Mesenteric fat pad (tissue), 1 donor: ENCODE results near the gene ZBTB18. TPM values are rescaled to one million over a fixed set of nuclear protein-coding genes. Genes with fewer than 3 reads are reported as not detected.

Experiments used
- DNase-seq: peaks from one replicate; pipeline ENCODE4 v3.0.0-alpha.2; 2020; ENCODE audit warnings: low spot score
- total RNA-seq: library from RNA; stranded (reverse); fragmentation: NEBNext Ultra II Directional; extraction: Animal tissue kit (Norgen Biotek cat#: 25700); gene quantifications from one replicate; pipeline ENCODE4 v1.2.1, GENCODE V29; 2021
- donor health status: DM: yes; HTN: yes; CAD: no.

ZBTB18 gene
- total RNA-seq, 1 donor from 2014 or later: 11.9 TPM

GRCh38 chr1:244087021-244087560 lies 36.0 kb downstream of the ZBTB18 start:
- DNase-seq: no peak

- no peak for DNase-seq
These were observed 36.5 kb downstream of the ZBTB18 start for GRCh38 chr1:244087611-244088010.

GRCh38 chr1:244088161-244088560 lies 37.1 kb downstream of the ZBTB18 start:
- no peak for DNase-seq

GRCh38 chr1:244089561-244089960 lies 38.5 kb downstream of the ZBTB18 start:
- no peak for DNase-seq

GRCh38 chr1:244090645-244091044 lies 39.6 kb downstream of the ZBTB18 start:
- no peak for DNase-seq

- DNase-seq: no peak
These were observed 41.3 kb downstream of the ZBTB18 start for GRCh38 chr1:244092293-244092963.

- no peak for DNase-seq
These were observed 42.0 kb downstream of the ZBTB18 start for GRCh38 chr1:244092964-244093638.

GRCh38 chr1:244094880-244095528 lies 43.9 kb downstream of the ZBTB18 start:
- DNase-seq: no peak

- DNase-seq: no peak
These were observed 44.4 kb downstream of the ZBTB18 start for GRCh38 chr1:244095529-244095911.

- DNase-seq: no peak
These were observed 45.1 kb downstream of the ZBTB18 start for GRCh38 chr1:244096066-244096610.

GRCh38 chr1:244096691-244097090 lies 45.6 kb downstream of the ZBTB18 start:
- no peak for DNase-seq

GRCh38 chr1:244097523-244098405 lies 46.7 kb downstream of the ZBTB18 start:
- DNase-seq: no peak

- DNase-seq: no peak
These were observed 48.3 kb downstream of the ZBTB18 start for GRCh38 chr1:244099258-244099930.

GRCh38 chr1:244100276-244100675 lies 49.2 kb downstream of the ZBTB18 start:
- no peak for DNase-seq

GRCh38 chr1:244100704-244101453 lies 49.8 kb downstream of the ZBTB18 start:
- no peak for DNase-seq

- DNase-seq: no peak
These were observed 51.0 kb downstream of the ZBTB18 start for GRCh38 chr1:244102046-244102445.

- no peak for DNase-seq
These were observed 51.4 kb downstream of the ZBTB18 start for GRCh38 chr1:244102468-244102867.

GRCh38 chr1:244104309-244105060 lies 53.4 kb downstream of the ZBTB18 start:
- DNase-seq: no peak

GRCh38 chr1:244106176-244106575 lies 55.1 kb downstream of the ZBTB18 start:
- no peak for DNase-seq
